Tibial artery (tissue), 4 donors: ENCODE results near the gene TEX13A.
"Not testable (repeated sequence)": the region's sequence is repeated elsewhere in the genome, so short reads cannot be mapped to it uniquely, and the experiment has no call there.

Source experiments
- DNase-seq, 2 donors: peaks; one replicate each; pipeline ENCODE4 v3.0.0-alpha.2; 2019
- H3K27ac ChIP-seq, 2 donors: fragments of 200-600 bp; sonication (generic) in 1 of 2; 1 replicate in 1 of 2; 2 replicates in 1 of 2; pipeline ENCODE4 v1.5.1; 2018 to 2019; ENCODE audit warnings: mild to moderate bottlenecking in 1 of 2
- H3K27me3 ChIP-seq, 2 donors: fragments of 200-600 bp; sonication (generic) in 1 of 2; one replicate each; pipeline versions ENCODE4 v1.5.1 to v1.6.0; 2016 to 2019
- H3K36me3 ChIP-seq, 3 donors: fragments of 200-600 bp; sonication (generic) in 2 of 3; one replicate each; pipeline ENCODE4 v1.5.1; 2016 to 2019; ENCODE audit warnings: mild to moderate bottlenecking in 2 of 3
- H3K4me1 ChIP-seq, 4 donors: fragments of 200-600 bp; sonication (generic) in 2 of 4; 1 replicate in 3 of 4; 2 replicates in 1 of 4; pipeline ENCODE4 v1.5.1; 2016 to 2019
- H3K4me3 ChIP-seq, 2 donors: fragments of 200-600 bp; sonication (generic) in 1 of 2; 1 replicate in 1 of 2; 2 replicates in 1 of 2; pipeline ENCODE4 v1.5.1; 2018 to 2019; ENCODE audit warnings: mild to moderate bottlenecking in 2 of 2
- H3K9me3 ChIP-seq, 3 donors: fragments of 200-600 bp; sonication (generic) in 1 of 3; one replicate each; pipeline ENCODE4 v1.5.1; 2016 to 2019
- CTCF ChIP-seq, 2 experiments: fragments of 200-600 bp in 1 of 2; fragments of 450-650 bp in 1 of 2; IDR thresholded peaks; one replicate each; pipeline ENCODE4 v1.5.1; 2017 to 2019; ENCODE audit warnings: antibody characterized with exemption in 2 of 2, mild to moderate bottlenecking in 1 of 2, moderate library complexity in 1 of 2
- intact Hi-C: fragments of 100-400 bp; cut with DNase I; formaldehyde crosslinking; loops from one replicate; pipeline ENCODE4 v1.15.0; 2023; ENCODE audit warnings: low total_unique reads

Gene TEX13A

GRCh38 chrX:105263171-105263570 lies 42.7 kb upstream of the TEX13A start:
- Histone ChIP-seq H3K36me3 (no peaks in the 10 kb centered on the region), H3K27me3 (no peaks in the 10 kb centered on the region), H3K4me1 (no peaks in the 10 kb centered on the region), H3K9me3 (no peaks in the 10 kb centered on the region), H3K27ac (no peak overlapping the region), H3K4me3 (no peak overlapping the region)
- no peak for TF ChIP-seq CTCF (IDR thresholded peaks at IDR 0.05)
- no peak for DNase-seq
- intact Hi-C loops: no loop called here

DNA sequence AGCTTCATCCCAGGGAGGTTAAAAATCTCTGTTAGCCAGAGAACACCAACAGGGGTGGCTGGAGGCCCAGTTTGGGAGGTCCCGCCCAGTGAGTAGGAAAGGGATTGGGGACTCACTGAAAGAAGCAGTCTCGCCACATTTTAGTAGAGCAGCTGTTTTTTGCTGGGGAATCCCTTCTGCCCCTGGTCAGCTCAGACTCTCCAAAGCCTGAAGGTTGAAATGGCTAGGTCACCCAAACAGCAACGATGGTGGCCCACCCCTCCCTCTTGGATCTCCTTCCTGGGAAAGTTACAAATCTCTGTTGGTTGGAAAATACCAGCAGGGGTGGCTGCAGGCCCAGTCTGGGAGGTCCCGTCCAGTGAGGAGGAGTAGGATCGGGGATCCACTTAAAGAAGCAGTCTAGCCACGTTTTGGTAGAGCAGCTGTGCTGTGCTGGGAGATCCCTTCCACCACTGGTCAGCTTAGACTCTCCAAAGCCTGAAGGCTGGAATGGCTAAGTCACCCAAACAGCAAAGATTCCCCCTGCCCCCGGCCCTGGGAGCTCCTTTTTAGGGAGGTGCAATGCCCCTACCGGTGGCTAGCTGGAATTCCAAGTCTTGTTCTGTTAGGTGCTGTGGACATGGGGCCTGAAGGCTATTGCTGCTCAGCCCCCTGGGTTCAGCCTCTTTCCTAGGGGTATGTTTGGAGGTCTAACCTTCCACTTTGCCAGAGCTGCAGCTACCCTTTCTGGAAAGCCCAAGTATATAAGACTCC lies 40.0 kb upstream of the TEX13A start:
- TF ChIP-seq CTCF (IDR thresholded peaks at IDR 0.05): no peak
- H3K36me3 ChIP-seq: no peaks in the 10 kb centered on the region
- no peak for DNase-seq
- no peaks in the 10 kb centered on the region for H3K9me3 ChIP-seq
- H3K4me1 ChIP-seq: no peaks in the 10 kb centered on the region
- no peaks in the 10 kb centered on the region for H3K27me3 ChIP-seq
- no peak overlapping the region for H3K27ac ChIP-seq
- intact Hi-C loops: no loop called here
- no peak overlapping the region for H3K4me3 ChIP-seq

DNA sequence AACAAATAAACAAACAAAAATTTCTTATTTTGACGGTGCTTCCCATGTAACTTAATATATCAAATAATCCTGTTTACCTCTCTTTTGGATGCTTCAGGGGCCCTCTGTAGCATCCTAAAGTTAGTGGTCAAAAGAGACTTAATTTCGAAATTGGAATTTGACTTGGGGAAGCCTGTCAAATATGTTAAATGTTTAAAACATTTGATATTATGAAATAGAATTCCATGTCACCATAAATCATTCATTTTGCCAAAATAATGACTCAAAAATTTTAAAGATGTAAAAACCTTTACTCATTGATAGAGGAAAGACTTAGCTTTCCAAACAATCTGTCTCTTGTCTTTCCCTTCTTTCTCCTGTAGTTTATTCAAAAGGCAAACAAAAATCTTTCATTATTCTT lies 20.6 kb upstream of the TEX13A start:
- no peak overlapping the region for H3K4me3 ChIP-seq
- DNase-seq: no peak
- no peaks in the 10 kb centered on the region for H3K4me1 ChIP-seq
- no peaks in the 10 kb centered on the region for H3K36me3 ChIP-seq
- H3K9me3 ChIP-seq: no peaks in the 10 kb centered on the region
- no peak overlapping the region for H3K27ac ChIP-seq
- TF ChIP-seq CTCF (IDR thresholded peaks at IDR 0.05): no peak
- intact Hi-C loops: no loop called here
- H3K27me3 ChIP-seq: no peaks in the 10 kb centered on the region

GRCh38 chrX:105237407-105237806 lies 16.9 kb upstream of the TEX13A start:
- DNase-seq, H3K27ac ChIP-seq, H3K9me3 ChIP-seq, H3K27me3 ChIP-seq, H3K36me3 ChIP-seq, H3K4me1 ChIP-seq, H3K4me3 ChIP-seq, intact Hi-C loops: not testable (repeated sequence)

DNA sequence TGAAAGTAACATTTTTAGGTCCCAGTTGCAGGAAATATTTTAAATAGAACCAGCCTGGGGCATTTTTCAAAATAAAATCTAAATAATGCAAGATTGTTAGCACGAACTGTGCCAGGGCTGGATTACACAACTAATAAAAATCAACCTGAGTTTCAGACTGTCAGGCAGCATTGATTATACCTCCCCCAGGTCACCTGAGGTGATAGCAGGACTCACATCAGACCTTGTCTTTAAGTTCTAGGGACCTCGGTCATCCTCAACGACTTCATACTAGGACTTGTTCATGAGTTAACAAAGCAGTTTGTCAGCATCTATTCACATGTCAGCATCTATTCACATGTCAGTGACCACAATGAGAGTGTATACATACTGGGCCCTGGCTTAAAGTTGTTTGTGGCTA lies 8.7 kb upstream of the TEX13A start:
- Histone ChIP-seq H3K27me3 (no peaks in the 10 kb centered on the region), H3K4me1 (no peaks in the 10 kb centered on the region), H3K4me3 (no peak overlapping the region), H3K36me3 (no peaks in the 10 kb centered on the region), H3K27ac (no peak overlapping the region), H3K9me3 (no peaks in the 10 kb centered on the region)
- intact Hi-C loops: no loop called here
- no peak for TF ChIP-seq CTCF (IDR thresholded peaks at IDR 0.05)
- no peak for DNase-seq

DNA sequence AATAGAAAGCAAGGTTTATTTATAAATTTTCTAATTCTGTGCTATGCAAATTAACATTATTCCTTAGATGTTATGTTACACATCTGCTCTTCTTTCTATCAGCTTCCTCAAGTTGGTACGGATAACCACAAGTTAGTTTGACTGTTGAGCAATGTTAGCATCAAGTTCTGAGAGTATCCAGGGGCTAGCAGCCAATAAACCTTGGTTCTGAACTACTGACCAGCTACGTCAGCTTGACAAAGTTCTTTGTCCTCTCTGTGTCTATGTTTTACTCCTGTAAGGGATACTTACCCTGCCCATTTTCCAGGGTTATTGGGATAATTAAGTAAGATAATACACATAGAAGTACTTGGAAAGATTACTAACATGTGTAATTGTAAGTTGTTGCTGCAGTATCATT lies 8.1 kb upstream of the TEX13A start:
- intact Hi-C loops: no loop called here

More for the DNA sequence above, 8.1 kb upstream of the TEX13A start:
- Histone ChIP-seq H3K27ac (no peak overlapping the region), H3K4me3 (no peak overlapping the region), H3K36me3 (no peaks in the 10 kb centered on the region), H3K4me1 (no peaks in the 10 kb centered on the region), H3K9me3 (no peaks in the 10 kb centered on the region), H3K27me3 (no peaks in the 10 kb centered on the region)
- no peak for TF ChIP-seq CTCF (IDR thresholded peaks at IDR 0.05)
- no peak for DNase-seq
